GM03348 (cell line): ENCODE data around the gene UNCX.
"Not testable (repeated sequence)": the region's sequence is repeated elsewhere in the genome, so short reads cannot be mapped to it uniquely, and the experiment has no call there.

Experiments used
- DNase-seq: peaks from one replicate; pipeline ENCODE4 v3.0.0; 2012; ENCODE audit warnings: low spot score

Gene UNCX

DNA sequence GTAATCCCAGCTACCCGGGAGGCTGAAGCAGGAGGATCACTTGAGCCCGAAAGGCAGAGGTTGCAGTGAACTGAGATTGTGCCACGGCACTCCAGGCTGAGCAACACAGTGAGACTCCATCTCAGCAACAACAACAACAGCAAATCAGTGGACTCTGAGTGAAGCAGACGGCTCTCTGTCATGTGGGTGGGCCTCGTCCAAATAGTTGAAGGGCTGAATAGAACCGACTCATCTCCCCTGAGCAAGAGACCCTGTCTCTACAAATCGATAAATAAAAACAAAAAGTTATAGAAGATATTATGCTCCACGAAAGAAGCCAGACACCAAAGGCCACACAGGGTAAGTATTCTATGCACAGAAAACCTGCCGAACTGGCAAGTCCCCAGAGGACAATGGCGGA lies 45.9 kb downstream of the UNCX start:
- DNase-seq, result no peak

DNA sequence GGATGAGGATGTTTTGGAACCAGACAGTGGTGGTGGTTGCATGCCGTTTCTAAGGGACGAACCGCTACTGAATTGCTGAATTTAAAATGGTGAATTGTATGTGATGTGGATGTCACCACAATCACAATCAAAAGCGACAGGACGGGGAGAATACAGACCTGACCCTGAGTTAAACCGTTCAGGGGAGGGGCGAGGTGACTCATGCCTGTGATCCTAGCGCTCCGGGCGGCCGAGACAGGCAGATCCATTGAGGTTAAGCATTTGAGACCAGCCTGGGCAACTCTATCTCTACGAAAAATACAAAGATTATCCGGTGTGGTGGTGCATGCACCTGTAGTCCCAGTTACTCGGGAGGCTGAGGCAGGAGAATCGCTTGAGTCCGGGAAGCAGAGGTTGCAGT lies 46.4 kb downstream of the UNCX start:
- no peak for DNase-seq

DNA sequence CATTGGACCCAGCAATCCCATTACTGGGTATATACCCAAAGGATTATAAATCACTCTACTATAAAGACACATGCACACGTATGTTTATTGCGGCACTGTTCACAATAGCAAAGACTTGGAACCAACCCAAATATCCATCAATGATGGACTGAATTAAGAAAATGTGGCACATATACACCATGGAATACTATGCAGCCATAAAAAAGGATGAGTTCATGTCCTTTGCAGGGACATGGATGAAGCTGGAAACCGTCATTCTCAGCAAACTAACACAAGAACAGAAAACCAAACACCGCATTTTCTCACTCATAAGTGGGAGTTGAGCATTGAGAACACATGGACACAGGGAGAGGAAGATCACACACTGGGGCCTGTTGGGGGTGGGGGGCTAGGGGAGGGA lies 47.2 kb downstream of the UNCX start:
- DNase-seq, result not testable (repeated sequence)

DNA sequence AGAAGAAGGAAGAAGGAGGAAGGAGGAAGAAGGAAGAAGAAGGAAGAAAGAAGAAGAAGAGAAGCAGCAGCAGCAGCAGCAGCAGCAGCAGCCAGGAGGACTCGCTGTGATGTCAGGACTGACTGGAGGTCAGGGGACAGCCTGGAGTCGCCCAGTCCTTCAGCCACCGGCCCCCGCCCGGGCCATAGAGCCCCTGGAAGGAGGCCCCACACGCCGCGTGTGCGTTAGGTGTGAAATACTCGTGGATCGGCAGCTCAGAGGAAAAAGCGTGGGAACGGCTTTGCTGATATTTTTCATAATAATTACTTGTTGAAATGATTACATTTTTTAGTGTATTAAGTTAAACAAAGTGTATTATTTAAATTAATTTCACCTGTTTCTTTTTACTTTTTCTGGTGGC lies 48.4 kb downstream of the UNCX start:
- DNase-seq, result no peak

DNA sequence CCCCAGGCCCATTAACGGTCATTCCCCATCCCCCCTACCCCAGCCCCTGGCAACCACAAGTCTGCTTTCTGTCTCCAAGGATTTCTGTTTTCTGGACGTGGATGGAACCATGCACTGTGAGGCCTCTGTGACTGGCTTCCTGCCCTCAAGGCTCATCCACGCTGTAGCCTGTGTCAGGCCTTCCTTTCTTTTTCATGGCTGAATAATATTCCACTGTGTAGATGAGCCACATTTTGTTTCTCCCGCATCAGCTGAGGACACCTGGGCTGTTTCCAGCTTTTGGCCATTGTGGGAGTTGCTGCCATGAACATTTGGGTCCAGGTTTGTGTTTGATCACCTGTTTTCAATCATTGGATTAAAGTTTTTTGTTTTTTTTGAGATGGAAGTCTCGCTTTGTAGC lies 50.0 kb downstream of the UNCX start:
- no peak for DNase-seq

DNA sequence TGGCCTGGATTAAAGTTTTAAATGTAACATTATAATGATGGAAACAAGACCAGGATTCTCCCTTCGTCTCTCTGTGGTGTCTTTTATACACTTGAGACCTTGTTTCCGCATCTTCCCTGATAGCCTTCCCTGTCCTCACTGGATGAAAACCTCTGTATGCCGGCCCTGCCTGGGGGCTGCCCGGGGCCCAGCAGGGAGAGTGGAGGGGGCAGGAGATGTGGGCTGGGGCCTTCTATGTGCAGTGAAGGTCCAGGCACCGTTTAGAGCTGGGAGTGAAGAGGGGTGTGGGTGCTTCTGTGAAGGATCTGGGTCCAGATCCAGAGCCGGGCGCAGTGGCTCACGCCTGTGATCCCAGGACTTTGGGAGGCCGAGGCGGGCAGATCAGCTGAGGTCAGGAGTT lies 50.7 kb downstream of the UNCX start:
- no peak for DNase-seq

DNA sequence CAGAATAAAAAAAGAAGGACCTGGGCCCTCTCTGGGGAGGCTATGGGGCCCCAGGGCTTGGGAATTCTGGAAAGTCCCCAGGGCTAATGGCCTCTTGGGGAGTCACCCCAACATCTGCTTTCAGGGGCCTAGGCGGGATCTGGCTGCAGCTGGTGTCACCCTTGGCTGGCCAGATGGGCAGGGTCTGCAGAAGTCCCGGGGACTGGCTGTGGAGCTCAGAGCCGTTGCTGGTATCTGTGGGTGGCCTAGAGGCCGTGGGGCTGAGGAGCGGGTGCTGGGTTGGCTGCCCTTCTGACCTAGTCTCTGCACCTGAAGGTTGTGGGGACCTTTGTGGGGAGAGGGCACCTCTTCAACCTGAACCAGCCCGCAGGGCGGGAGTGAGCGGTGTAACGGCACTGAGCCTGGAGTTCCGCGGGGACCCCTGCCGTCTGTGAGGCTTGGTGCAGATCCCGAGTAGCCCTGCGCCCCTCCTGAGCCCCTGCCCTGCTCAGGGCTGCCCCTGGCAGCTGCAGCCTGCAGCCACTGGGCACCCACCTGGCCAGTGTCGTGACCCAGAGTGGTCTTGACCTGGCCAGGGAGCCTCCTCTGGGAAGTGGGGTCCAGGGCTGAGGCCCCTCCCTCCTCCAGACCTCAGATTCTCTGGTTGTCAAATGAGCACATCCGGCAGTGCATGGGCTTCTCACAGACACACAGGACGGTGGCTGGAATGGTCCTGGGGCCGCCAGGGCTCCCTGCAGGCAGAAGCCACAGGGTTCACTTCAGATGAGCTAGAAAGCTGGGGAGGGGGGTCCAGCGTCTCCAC lies 51.5 kb downstream of the UNCX start:
- DNase-seq, result no peak

DNA sequence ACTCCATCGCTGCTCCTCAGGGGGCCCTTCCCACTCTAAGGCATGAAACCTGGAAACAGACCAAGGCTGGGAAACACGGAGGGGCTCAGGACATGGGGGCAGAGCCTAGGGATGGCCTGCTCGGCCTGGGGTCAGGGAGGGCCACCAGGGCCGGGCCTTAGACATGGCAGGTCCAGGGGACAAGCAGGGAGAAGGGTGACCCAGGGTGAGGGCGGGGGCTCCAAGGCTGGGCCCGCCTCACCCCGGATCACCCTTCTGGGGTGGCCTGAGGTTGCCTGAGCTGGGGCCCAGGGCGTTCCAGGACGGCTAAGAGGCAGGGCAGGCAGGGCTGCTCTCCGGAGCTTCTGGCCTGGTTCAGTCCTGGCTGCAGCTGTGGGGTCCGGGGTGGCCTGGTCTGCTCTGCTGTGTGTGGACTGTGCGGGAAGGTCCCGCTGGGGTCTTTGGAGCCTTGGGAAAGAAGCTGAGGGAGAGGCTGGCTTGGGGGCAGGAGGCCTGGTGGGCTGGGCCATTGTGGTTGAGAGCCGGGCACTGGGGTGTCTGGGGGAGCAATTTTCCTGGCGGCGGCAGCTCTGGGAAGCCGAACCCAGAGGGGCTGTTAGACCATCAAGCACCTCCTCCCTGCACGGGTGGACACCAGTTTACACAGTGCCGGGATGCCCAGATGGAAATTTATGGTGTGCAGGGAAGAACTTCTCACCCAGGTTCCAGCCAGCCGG lies 52.2 kb downstream of the UNCX start:
- no peak for DNase-seq

DNA sequence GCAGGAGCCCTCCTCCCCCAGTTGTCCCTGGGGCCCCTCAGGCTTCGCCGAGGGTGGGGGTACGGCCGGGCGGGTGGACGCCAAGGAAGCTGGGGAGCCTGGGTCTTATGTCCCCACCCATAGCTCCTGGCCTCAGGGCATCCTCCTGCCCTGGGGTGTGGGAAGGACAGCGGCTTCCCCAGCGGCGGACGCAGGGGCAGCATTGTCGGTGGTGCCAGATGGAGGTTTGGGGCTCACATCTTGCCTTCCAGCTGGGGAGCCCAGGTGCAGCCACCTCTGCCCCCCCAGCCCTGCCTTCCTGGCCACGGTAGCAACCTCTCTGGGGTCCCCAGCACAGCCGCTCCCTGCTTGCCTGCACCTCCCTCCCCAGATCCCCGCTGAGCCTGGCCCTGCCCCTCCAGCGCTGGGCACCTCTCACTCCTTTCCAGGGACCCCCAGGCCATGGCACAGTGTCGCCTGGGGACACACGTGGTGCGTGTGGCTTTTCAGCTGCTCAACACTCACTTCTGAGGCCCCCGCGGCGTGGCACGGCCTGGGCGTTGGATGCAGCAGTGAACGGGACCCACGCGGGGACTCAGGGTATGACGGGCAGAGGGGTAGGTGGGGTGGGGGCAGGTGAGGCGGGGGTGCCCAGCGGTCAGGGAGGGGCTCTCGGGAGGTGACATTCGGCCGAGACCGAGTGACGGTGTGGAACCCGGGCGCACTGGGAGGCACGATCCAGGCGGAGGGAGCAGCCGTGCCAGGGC lies 53.1 kb downstream of the UNCX start:
- no peak for DNase-seq
